NOMO-1 treated with dmso at 0.1 percent for 144 hours (cell line): ENCODE data around the gene NR2C2.
A peak's percentile ranks its signal among the peaks of the same experiment; 100 is the strongest.
"Not testable (repeated sequence)": the region's sequence is repeated elsewhere in the genome, so short reads cannot be mapped to it uniquely, and the experiment has no call there.

ENCODE experiments used
- DNase-seq: peaks from one replicate; lab custom pipeline; 2025; ENCODE audit not compliant: unreplicated experiment; lab: John Stamatoyannopoulos, UW

The NR2C2 gene

DNA sequence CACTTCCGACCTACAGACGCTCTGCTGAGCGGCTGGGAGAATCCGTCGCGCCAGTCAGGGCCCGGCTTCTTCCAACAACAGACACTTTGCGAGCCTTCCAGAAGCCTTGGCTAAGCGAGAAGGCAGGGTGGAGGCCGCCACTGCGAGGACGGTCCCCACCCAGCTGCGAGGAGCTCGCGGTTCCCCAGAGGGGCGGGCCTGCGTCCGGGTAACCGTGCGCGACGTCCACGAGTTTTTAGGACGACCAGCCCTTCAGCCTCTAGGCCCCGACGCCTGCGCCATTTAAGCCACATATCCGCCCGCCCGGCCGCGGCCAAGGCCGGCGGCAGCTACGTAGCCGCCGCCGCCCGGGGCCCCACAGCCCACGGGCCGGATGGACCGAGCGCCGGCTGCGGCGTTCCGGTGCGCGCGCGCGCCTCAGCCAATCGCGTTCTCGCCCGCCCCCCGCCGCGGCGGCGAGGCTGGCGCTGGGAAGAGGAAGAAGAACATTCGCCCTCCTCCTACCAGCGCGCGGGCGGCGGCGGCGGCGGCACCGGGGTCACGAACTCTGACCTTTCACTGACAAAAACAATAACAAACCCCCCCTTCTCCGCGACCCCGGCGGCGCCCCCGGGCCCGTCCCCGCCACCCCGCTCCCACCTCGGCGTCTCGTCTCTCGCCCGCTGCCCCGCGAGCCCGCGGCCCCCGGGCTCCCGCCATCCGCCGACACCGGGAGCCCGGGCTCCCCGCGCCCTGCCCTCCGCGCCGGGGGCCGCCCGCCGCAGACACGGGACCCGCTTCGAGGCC is at the start of gene NR2C2:
Gene NR2C2 (plus strand): TSS at position 484 of the 786 bp plus-strand sequence. CDS start 56,332 bp downstream, outside the sequence.
- peak; percentile 79 for DNase-seq

DNA sequence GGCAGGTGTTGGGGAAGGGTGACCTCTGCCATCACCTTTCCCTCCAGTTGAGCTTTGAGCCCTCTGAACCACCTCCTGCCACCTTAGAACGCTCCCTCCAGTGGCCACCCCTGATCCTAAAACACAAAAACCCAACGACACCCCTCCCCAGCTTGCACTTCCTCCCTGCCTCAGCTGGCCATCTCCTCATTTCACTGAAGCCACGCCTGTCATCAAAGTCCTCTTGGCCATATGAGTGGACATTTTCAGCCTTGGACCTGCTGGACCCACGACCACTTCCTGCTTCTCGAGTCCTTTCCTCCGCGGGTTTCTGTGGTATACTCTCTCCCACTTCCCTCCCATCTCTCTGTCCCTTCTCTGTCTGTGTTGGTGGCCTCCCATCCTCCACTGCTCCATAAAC is 48.5 kb upstream of the NR2C2 start:
- no peak for DNase-seq

DNA sequence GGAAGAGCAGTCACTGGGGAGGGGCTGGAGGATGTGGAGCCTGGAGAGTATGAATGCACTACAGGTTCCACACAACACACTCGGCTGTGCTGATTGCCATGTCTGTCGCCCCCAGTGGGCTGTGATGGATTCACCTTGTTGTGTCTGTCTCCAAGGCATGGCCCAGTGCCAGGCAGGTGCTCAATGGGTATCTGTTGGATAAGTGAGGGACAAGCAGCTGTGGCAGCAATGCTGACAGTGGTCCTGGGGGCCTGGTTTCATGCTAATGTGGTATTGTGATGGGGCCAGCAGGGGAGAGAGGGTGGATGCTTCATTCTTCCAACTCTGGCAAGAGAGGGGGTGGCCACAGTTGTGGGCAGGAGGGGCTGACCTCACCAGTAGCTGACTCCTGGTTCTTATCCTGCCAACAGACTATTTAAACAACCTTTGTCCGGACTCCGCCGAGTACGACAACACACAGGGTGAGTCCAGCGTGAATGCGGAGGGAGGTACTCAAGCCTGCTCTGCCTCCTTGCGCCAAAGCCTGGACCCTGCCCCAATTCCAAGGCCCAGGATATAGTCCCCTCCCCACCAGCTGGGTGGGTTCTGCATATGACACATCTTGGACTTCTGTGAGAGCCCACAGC is 47.3 kb upstream of the NR2C2 start:
- DNase-seq, result no peak

DNA sequence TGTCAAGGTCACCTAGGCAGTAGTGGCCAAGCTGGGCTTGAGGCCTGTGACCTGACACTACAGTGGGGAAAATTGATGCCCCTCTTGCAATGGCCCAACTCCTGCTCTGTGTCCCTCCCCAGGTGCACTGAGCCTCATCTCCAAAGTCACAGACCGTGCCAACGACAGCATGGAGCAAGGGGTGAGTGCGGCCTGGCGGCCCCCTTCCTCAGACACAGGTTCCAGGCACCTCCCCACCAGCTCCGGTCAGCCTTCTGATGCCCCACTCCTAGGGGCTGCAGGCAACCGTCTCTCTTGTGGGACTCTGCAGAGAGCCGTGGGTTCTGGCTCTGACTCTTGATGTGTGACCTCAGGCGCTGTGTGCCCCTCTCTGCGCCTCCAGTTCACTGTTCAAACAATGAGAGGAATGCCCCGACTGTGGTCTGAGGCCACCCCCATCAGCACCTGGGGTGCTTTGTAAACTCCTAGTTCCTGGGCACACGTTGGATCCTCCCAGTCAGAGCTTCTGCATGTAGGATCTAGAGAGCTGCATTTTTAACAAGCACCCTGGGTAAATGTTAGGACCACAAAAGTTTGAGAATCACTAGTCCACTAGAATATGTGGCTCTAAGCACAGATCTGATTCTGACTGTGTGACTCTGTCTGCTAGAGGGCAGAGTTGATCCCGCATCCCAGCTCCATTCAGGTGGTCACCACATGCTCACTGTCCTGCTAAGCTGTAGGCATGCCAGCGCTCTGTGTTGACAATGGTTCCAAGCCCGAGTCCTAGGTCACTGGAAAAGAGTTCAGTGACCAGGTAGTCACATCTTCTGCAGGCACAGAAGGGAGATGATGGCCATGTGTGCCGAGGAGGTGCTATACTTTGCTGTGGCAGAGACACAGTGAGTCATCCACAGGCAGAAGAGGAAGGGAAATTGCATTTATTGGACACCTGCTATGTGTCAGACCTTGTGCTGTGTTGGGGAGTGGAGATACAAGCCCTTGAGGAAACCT is 46.2 kb upstream of the NR2C2 start:
- no peak for DNase-seq

DNA sequence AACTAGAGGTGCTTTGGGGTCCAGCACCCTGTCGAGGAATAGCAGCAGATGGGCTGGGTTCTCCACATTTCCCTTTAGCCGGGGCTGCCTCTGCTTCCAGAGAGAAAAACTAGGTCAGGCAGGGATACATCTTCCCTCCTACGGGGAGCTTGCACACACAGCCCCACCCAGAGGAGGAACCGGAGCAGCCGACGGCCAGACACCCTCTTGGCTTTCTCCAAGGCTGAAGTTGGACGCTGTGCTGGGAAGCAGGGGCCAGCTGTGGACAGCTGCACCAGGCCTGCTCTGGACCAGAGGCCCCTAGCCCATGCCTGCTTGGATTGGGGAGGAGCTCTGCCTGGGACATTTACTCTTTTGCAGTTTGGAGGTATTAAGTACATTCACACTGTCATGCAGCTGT is 44.7 kb upstream of the NR2C2 start:
- no peak for DNase-seq

DNA sequence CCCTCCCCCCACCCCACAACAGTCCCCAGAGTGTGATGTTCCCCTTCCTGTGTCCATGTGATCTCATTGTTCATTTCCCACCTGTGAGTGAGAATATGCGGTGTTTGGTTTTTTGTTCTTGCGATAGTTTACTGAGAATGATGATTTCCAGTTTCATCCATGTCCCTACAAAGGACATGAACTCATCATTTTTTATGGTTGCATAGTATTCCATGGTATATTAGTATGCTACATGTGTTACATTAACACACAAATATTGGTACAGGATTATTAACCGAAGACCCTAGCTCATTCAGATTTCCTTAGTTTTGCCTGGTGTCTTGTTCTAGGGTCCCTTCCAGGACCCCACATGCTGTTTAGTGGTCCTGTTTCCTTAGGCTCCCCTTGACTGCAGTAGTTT is 43.9 kb upstream of the NR2C2 start:
- DNase-seq, result not testable (repeated sequence)

- no peak for DNase-seq
Observed at GRCh38 chr3:14905055-14905657, 42.2 kb upstream of the NR2C2 start.

- no peak for DNase-seq
Observed at GRCh38 chr3:14906355-14906971, 40.9 kb upstream of the NR2C2 start.

- no peak for DNase-seq
Observed at GRCh38 chr3:14907043-14907966, 40.1 kb upstream of the NR2C2 start.

GRCh38 chr3:14909250-14909649 is 38.1 kb upstream of the NR2C2 start:
- DNase-seq, result no peak

- DNase-seq, result no peak
Observed at GRCh38 chr3:14911651-14912050, 35.7 kb upstream of the NR2C2 start.

- no peak for DNase-seq
Observed at GRCh38 chr3:14913071-14913925, 34.1 kb upstream of the NR2C2 start.

- no peak for DNase-seq
Observed at GRCh38 chr3:14913926-14914778, 33.2 kb upstream of the NR2C2 start.

- no peak for DNase-seq
Observed at GRCh38 chr3:14914779-14915117, 32.6 kb upstream of the NR2C2 start.

- no peak for DNase-seq
Observed at GRCh38 chr3:14915636-14916222, 31.7 kb upstream of the NR2C2 start.

DNA sequence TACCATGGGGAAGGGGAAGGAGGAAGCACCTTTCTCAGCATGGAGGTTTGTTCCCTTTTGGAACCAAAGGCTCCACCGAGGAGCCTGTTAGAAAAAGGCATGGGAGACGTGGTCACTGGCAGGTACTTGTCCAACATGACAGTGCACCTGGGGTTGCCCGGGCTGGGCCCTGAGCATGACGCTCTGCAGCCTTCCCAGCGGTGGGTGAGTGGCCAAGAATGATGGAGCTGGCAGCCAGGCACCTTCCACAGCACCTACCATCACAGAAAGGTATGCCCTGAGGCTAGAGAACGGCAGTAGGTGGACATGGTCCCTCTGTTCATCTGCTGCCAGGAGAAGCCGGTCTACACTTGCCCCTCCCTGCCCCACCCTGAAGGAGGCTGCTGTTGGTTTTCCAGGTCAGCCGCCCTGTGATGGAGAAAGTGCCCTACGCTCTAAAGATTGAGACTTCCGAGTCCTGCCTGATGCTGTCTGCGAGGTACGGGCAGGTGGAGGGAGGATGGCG is 29.0 kb upstream of the NR2C2 start:
- no peak for DNase-seq

DNA sequence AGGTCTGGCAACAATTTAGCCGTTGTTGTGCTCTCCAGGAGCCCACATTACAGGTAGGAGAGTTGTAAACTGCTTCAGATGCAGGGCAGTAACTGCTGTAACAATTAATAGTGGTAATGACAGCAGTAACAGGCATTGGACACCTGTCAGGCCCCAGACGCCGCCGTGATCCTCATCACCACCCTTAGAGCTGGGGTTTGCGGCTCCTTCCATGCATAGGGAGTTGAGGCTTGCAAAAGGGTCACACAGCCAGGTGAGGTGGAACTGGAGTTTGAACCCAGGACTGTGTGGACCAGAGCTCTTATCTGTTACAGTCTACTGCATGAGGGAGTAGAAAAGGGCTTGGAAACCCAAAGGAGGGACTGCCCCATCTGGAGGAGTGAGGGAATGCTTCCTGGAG is 26.8 kb upstream of the NR2C2 start:
- DNase-seq, result no peak
